GM18951 (cell line): ENCODE results near the gene SMG5.
"Not testable (repeated sequence)": the region's sequence is repeated elsewhere in the genome, so short reads cannot be mapped to it uniquely, and the experiment has no call there.

ENCODE experiments used
- POLR2A ChIP-seq: IDR thresholded peaks from 4 replicates; pipeline ENCODE4 v1.6.1; 2011; ENCODE audit warnings: mild to moderate bottlenecking; ENCODE audit not compliant: insufficient read length, insufficient read depth; ENCODE audit errors: extremely low read depth
- in situ Hi-C: fragments of 300-500 bp; cut with MboI; formaldehyde crosslinking; loops from one replicate; pipeline ENCODE4 v1.12.0; 2022; ENCODE audit warnings: low sequenced_read_pairs, mixed read lengths, inconsistent platforms; ENCODE audit not compliant: unreplicated experiment

SMG5 gene

GRCh38 chr1:156282479-156283222, at the start of gene SMG5:
TSS of gene SMG5 (minus strand) at chr1:156282825. CDS start at chr1:156282680, 145 bp downstream.
- TF ChIP-seq POLR2A = peak; percentile 98
- in situ Hi-C loops = no loop called here

- in situ Hi-C loops = not testable (repeated sequence)
These were observed 40.6 kb upstream of the SMG5 start for GRCh38 chr1:156323179-156323578.

- TF ChIP-seq POLR2A = no peak
- in situ Hi-C loops = no loop called here
These were observed 37.9 kb upstream of the SMG5 start for GRCh38 chr1:156320560-156320959.

GRCh38 chr1:156319664-156320063, 37.0 kb upstream of the SMG5 start:
- in situ Hi-C loops = loop anchor here (10.0 kb wide), 1 partner anchor 225 kb away; no protein-coding TSS in a partner anchor
- no peak for TF ChIP-seq POLR2A

- TF ChIP-seq POLR2A = no peak
- in situ Hi-C loops = loop anchor here (10.0 kb wide), 1 partner anchor 222 kb away; no protein-coding TSS in a partner anchor
These were observed 34.3 kb upstream of the SMG5 start for GRCh38 chr1:156316909-156317308.

- in situ Hi-C loops = loop anchor here (10.0 kb wide), 1 partner anchor 216 kb away; no protein-coding TSS in a partner anchor
- no peak for TF ChIP-seq POLR2A
These were observed 28.3 kb upstream of the SMG5 start for GRCh38 chr1:156310962-156311361.

GRCh38 chr1:156308078-156308477, 25.5 kb upstream of the SMG5 start:
- in situ Hi-C loops = no loop called here
- TF ChIP-seq POLR2A = no peak

GRCh38 chr1:156305215-156305614, 22.6 kb upstream of the SMG5 start:
- no peak for TF ChIP-seq POLR2A
- in situ Hi-C loops = no loop called here

GRCh38 chr1:156303241-156303640, 20.6 kb upstream of the SMG5 start:
- TF ChIP-seq POLR2A = no peak
- in situ Hi-C loops = no loop called here

- in situ Hi-C loops = no loop called here
- no peak for TF ChIP-seq POLR2A
These were observed 16.3 kb upstream of the SMG5 start, which contains the start of gene VHLL for GRCh38 chr1:156298852-156299357. TSS of gene VHLL (minus strand) at chr1:156299307. CDS start at chr1:156299189, 118 bp downstream.

GRCh38 chr1:156295391-156295947, 12.8 kb upstream of the SMG5 start, which contains the start of gene GLMP:
TSS of gene GLMP (minus strand) at chr1:156295679. CDS start at chr1:156295645, 34 bp downstream.
- TF ChIP-seq POLR2A = peak; percentile 66
- in situ Hi-C loops = no loop called here

GRCh38 chr1:156293895-156294294, 11.3 kb upstream of the SMG5 start:
- in situ Hi-C loops = no loop called here
- TF ChIP-seq POLR2A = no peak

GRCh38 chr1:156293098-156293434, 10.4 kb upstream of the SMG5 start:
- no peak for TF ChIP-seq POLR2A
- in situ Hi-C loops = no loop called here
